Measurements from ENCODE around the gene CCL21. TPM values are rescaled to one million over a fixed set of nuclear protein-coding genes. Genes with fewer than 3 reads are reported as not detected.
"Not testable (repeated sequence)": the region's sequence is repeated elsewhere in the genome, so short reads cannot be mapped to it uniquely, and the experiment has no call there.

The CCL21 gene
- total RNA-seq: not detected

- ChIA-PET CTCF (interaction anchor here (1.2 kb wide), 1 partner anchor 9 kb away, joined by 4 read pairs; no protein-coding TSS in a partner anchor), POLR2A (no interaction called here)
Measured at GRCh38 chr9:34710023-34710422, at the start of gene CCL21. TSS of gene CCL21 (minus strand) at chr9:34710136. CDS start at chr9:34710066, 70 bp downstream.

DNA sequence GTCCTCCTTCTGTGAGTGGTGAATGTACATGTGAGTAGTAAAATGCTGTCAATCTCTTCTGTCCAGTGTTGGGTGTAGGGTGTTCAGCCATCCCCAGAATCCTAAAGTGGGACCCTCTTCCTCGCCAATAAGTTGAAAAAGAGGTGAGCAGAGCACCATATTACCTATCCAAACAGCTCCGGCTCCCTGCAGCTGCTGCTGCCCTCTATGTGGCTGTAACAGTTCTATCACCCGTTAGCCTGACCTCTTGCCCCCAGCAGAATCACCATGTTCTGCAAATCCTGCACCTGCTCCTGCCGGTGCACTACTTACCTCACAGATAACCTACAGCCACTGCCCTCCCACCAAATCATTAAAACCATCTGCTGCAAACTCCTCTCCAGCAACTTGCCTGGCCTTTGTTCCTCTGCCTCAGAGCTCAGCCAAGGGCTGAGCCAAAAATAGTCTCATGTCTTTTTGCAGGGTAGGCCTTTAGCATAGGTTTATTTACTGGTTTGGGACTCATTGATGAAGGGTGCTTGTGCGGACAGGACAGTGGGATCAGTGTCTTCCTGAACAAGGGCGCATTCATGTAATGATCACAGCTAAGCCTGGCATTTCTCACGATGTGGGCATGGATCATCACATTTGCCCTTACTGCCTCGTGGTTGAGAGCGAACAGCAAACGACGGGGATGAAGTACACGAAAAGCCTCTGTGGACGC is 49.6 kb upstream of the CCL21 start:
- CTCF ChIA-PET: interaction anchor here (1.3 kb wide), 1 partner anchor 13 kb away, joined by 5 read pairs; no protein-coding TSS in a partner anchor
- POLR2A ChIA-PET: no interaction called here

GRCh38 chr9:34750320-34750719 is 40.4 kb upstream of the CCL21 start:
- POLR2A ChIA-PET, CTCF ChIA-PET: not testable (repeated sequence)

DNA sequence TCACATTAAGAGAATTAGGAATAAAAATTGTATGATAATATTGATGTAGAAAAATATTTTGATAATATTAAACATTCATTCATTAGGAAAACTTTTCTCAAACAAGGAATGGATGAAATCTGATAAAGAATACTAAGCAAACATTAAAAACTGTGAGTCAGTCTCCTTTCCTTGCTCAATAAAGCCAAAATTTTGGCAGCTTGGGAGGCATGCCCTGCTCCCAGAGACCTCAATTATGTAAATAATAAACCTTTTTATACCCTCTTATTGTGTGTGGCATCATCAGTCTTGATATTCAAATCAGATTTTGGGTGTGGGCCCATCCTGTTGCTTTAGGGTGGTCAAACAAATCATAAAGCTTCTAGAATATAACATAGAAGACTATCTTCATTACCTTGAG is 36.6 kb upstream of the CCL21 start:
- ChIA-PET CTCF (interaction anchor here (1.6 kb wide), 1 partner anchor 13 kb away, joined by 5 read pairs; no protein-coding TSS in a partner anchor), POLR2A (no interaction called here)

- CTCF ChIA-PET: interaction anchor here (0.8 kb wide), 1 partner anchor 153 kb away, joined by 3 read pairs; no protein-coding TSS in a partner anchor
- POLR2A ChIA-PET: no interaction called here
Measured at GRCh38 chr9:34744295-34745221, 34.6 kb upstream of the CCL21 start.

GRCh38 chr9:34742710-34743109 is 32.8 kb upstream of the CCL21 start:
- POLR2A ChIA-PET: no interaction called here
- CTCF ChIA-PET: no interaction called here

DNA sequence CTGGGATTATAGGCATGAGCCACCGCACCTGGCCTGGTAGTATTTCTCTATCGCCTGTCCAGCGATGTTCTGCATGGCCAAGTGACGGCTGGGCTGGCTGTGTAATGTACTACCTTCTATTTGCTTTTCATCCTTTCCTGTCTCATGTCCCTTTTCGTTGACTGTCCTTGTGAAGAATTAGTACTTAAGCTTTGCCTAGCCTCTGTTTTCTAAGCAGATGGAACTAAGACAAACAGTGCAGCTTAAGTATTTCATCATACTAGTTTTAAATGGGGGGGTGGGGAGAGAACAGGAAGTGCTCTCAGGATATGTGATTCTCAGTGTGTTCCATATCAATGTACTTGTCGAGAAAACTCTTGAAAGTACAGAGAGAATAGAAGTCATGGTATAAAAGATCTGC is 31.7 kb upstream of the CCL21 start:
- ChIA-PET CTCF (no interaction called here), POLR2A (no interaction called here)

DNA sequence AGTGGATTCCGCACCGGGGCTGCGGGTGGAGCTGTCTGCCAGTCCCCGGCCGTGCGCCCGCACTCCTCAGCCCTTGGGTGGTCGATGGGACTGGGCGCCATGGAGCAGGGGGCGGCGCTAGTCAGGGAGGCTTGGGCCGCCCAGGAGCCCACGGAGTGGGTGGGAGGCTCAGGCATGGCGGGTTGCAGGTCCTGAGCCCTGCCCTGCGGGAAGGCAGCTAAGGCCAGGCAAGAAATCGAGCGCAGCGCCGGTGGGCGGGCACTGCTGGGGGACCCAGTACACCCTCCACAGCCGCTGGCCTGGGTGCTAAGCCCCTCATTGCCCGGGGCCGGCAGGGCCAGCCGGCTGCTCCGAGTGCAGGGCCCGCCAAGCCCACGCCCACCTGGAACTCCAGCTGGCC is 30.2 kb upstream of the CCL21 start:
- POLR2A ChIA-PET, CTCF ChIA-PET: not testable (repeated sequence)

GRCh38 chr9:34737677-34738260 is 27.8 kb upstream of the CCL21 start:
- CTCF ChIA-PET: interaction anchor here (0.7 kb wide), 1 partner anchor 139 kb away, joined by 3 read pairs; no protein-coding TSS in a partner anchor
- POLR2A ChIA-PET: no interaction called here

- ChIA-PET CTCF (no interaction called here), POLR2A (no interaction called here)
Measured at GRCh38 chr9:34734720-34735119, 24.8 kb upstream of the CCL21 start.

GRCh38 chr9:34732886-34733285 is 22.9 kb upstream of the CCL21 start:
- ChIA-PET POLR2A (no interaction called here), CTCF (interaction anchor here (0.7 kb wide), 1 partner anchor 338 kb away, joined by 3 read pairs; no protein-coding TSS in a partner anchor)

GRCh38 chr9:34732478-34732877 is 22.5 kb upstream of the CCL21 start:
- POLR2A ChIA-PET: no interaction called here
- CTCF ChIA-PET: no interaction called here

- POLR2A ChIA-PET: interaction anchor here (0.6 kb wide), 1 partner anchor 30 kb away, joined by 8 read pairs; no protein-coding TSS in a partner anchor
- CTCF ChIA-PET: no interaction called here
Measured at GRCh38 chr9:34723141-34723540, 13.2 kb upstream of the CCL21 start.

- POLR2A ChIA-PET, CTCF ChIA-PET: not testable (repeated sequence)
Measured at GRCh38 chr9:34719769-34720025, 9.8 kb upstream of the CCL21 start.

- ChIA-PET POLR2A (no interaction called here), CTCF (no interaction called here)
Measured at GRCh38 chr9:34719021-34719768, 9.3 kb upstream of the CCL21 start.

- CTCF ChIA-PET: no interaction called here
Measured at GRCh38 chr9:34717996-34718614, 8.2 kb upstream of the CCL21 start.

GRCh38 chr9:34716711-34717110 is 6.8 kb upstream of the CCL21 start:
- ChIA-PET CTCF (no interaction called here), POLR2A (no interaction called here)

More at GRCh38 chr9:34717996-34718614, 8.2 kb upstream of the CCL21 start:
- POLR2A ChIA-PET: no interaction called here

DNA sequence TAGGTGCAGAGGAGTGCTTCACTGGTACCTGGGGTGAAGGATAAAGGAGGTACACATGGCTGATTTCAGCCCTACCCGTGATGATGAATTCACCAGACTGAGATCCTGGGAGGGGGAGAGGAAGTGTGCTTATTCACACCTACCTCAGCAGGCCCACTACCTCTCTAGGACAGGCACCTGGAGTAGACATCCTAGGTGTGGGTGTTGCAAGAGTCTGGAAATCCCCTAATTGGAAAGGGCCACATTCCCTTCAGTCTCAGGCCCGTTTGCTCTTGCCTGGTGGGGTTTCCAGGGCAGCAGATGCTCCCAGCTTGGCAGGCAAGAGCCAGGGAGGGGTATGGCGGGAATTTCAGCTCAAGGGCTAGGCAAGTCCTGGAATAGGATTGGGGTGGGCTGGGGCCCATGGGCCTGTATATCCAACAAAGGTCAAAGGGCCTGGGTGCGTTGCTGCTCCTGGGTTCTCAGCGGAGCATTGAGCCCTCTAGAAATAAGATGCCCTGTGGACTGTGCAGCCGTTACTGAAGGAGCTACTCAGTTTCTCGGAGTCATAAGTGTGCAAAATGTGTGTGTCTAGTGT is 5.8 kb upstream of the CCL21 start:
- ChIA-PET CTCF (no interaction called here), POLR2A (no interaction called here)

- ChIA-PET CTCF (interaction anchor here (1.1 to 1.9 kb wide), 2 partner anchors 12 to 14 kb away, joined by 3 to 7 read pairs; no protein-coding TSS in a partner anchor), POLR2A (no interaction called here)
Measured at GRCh38 chr9:34714007-34714406, 4.1 kb upstream of the CCL21 start.
